RWPE2 (cell line): Measurements from ENCODE around the gene ERCC2.
"Not testable (repeated sequence)": the region's sequence is repeated elsewhere in the genome, so short reads cannot be mapped to it uniquely, and the experiment has no call there.

Experiments used
- ATAC-seq: fragments of 200-7000 bp; cut with Tn5 transposase; 3 replicates; pipeline ENCODE4 v1.9.1; 2021; ENCODE audit warnings: low read depth
- DNase-seq: peaks from one replicate; pipeline ENCODE4 v3.0.0-alpha.2; 2020; ENCODE audit warnings: low spot score
- H3K27ac ChIP-seq: fragments of 450-650 bp; 2 replicates; pipeline ENCODE4 v1.5.1; 2017; ENCODE audit warnings: mild to moderate bottlenecking; ENCODE audit not compliant: poor library complexity, severe bottlenecking
- H3K27me3 ChIP-seq: fragments of 250-450 bp; sonication (Bioruptor Pico); 2 replicates; pipeline ENCODE4 v1.5.1; 2021; ENCODE audit warnings: mild to moderate bottlenecking, moderate library complexity; ENCODE audit not compliant: insufficient read depth, poor library complexity, severe bottlenecking
- H3K36me3 ChIP-seq: fragments of 250-450 bp; sonication (Bioruptor Pico); 2 replicates; pipeline ENCODE4 v1.5.1; 2020; ENCODE audit warnings: low read depth, mild to moderate bottlenecking, moderate library complexity
- H3K4me1 ChIP-seq: fragments of 250-450 bp; sonication (Bioruptor Pico); 2 replicates; pipeline ENCODE4 v1.5.1; 2021; ENCODE audit warnings: mild to moderate bottlenecking, moderate library complexity; ENCODE audit not compliant: insufficient read depth, poor library complexity, severe bottlenecking
- H3K4me3 ChIP-seq: fragments of 250-450 bp; sonication (Bioruptor Pico); 2 replicates; pipeline ENCODE4 v1.5.1; 2021; ENCODE audit warnings: mild to moderate bottlenecking, moderate library complexity; ENCODE audit not compliant: severe bottlenecking
- H3K9me3 ChIP-seq: fragments of 250-450 bp; sonication (Bioruptor Pico); 2 replicates; pipeline ENCODE4 v1.5.1; 2021; ENCODE audit warnings: mild to moderate bottlenecking, moderate library complexity; ENCODE audit not compliant: severe bottlenecking
- CTCF ChIP-seq: fragments of 450-650 bp; IDR thresholded peaks from one replicate; pipeline ENCODE4 v1.5.1; 2017; ENCODE audit warnings: mild to moderate bottlenecking, moderate library complexity; ENCODE audit not compliant: poor library complexity, severe bottlenecking

Gene ERCC2

GRCh38 chr19:45408121-45408520 lies 37.7 kb upstream of the ERCC2 start:
- DNase-seq (no peak), ATAC-seq (no peak)
- Histone ChIP-seq H3K9me3 (no peaks in the 10 kb centered on the region), H3K4me3 (no peak overlapping the region), H3K27me3 (no peaks in the 10 kb centered on the region), H3K27ac (peak overlapping the region; percentile 98), H3K36me3 (peaks cover 25% of the 10 kb centered on the region), H3K4me1 (peaks cover 5% of the 10 kb centered on the region)
- no peak for TF ChIP-seq CTCF

- peak overlapping the region; percentile 98 for H3K27ac ChIP-seq
- H3K4me1 ChIP-seq = peaks cover 10% of the 10 kb centered on the region
- H3K4me3 ChIP-seq = peak overlapping the region; percentile 92
- not testable (repeated sequence) for ATAC-seq, H3K27me3 ChIP-seq, DNase-seq, H3K9me3 ChIP-seq
- peaks cover 24% of the 10 kb centered on the region for H3K36me3 ChIP-seq
Observed at GRCh38 chr19:45407585-45407984, 37.2 kb upstream of the ERCC2 start.

GRCh38 chr19:45407091-45407375 lies 36.7 kb upstream of the ERCC2 start:
- DNase-seq (no peak), ATAC-seq (no peak)
- peak overlapping the region; percentile 98 for H3K27ac ChIP-seq
- H3K36me3 ChIP-seq = peaks cover 20% of the 10 kb centered on the region
- no peaks in the 10 kb centered on the region for H3K27me3 ChIP-seq
- peaks cover 12% of the 10 kb centered on the region for H3K4me1 ChIP-seq
- no peaks in the 10 kb centered on the region for H3K9me3 ChIP-seq
- H3K4me3 ChIP-seq = peak overlapping the region; percentile 92
- peak; percentile 1 for TF ChIP-seq CTCF

- H3K4me3 ChIP-seq = peak within 1 kb of the TSS; percentile 92
- peak; percentile 5 for TF ChIP-seq CTCF
- no peaks in the 10 kb centered on the region for H3K27me3 ChIP-seq
- H3K36me3 ChIP-seq = peaks cover 21% of the 10 kb centered on the region
- H3K4me1 ChIP-seq = peaks cover 17% of the 10 kb centered on the region
- DNase-seq (peak; percentile 85), ATAC-seq (peak; percentile 44)
- peak within 1 kb of the TSS; percentile 98 for H3K27ac ChIP-seq
- no peaks in the 10 kb centered on the region for H3K9me3 ChIP-seq
Observed at GRCh38 chr19:45406226-45407090, 36.1 kb upstream of the ERCC2 start, which contains the start of gene POLR1G. TSS of gene POLR1G (plus strand) at chr19:45406644. CDS start at chr19:45406697, 53 bp downstream.

- Histone ChIP-seq H3K27ac (peak overlapping the region; percentile 98), H3K27me3 (no peaks in the 10 kb centered on the region), H3K9me3 (no peaks in the 10 kb centered on the region), H3K4me1 (peaks cover 18% of the 10 kb centered on the region), H3K36me3 (peaks cover 19% of the 10 kb centered on the region), H3K4me3 (peak overlapping the region; percentile 92)
- DNase-seq (peak; percentile 94), ATAC-seq (peak; percentile 36)
- TF ChIP-seq CTCF = no peak
Observed at GRCh38 chr19:45405435-45406225, 35.3 kb upstream of the ERCC2 start.
